CD14-positive monocyte (primary cell): ENCODE results near the gene MASP2. TPM values are rescaled to one million over a fixed set of nuclear protein-coding genes. Genes with fewer than 3 reads are reported as not detected.

Experiments
- DNase-seq, 3 donors: peaks; one replicate each; pipeline ENCODE4 v3.0.0-alpha.2; 2011 to 2022
- H2AFZ ChIP-seq: 2 replicates; pipeline ENCODE4 v1.6.0; 2012; ENCODE audit warnings: mild to moderate bottlenecking, low read depth, low read length, inconsistent platforms; ENCODE audit not compliant: insufficient read depth, poor library complexity, severe bottlenecking
- H3K27ac ChIP-seq, 2 donors: 1 replicate in 1 of 2; 2 replicates in 1 of 2; pipeline ENCODE4 v1.5.1; 2012 to 2013; ENCODE audit warnings: low read length in 2 of 2, control low read depth in 1 of 2, inconsistent platforms in 1 of 2, low read depth in 1 of 2, mild to moderate bottlenecking in 1 of 2
- H3K27me3 ChIP-seq, 2 donors: one replicate each; pipeline versions ENCODE4 v1.6.0 to v1.6.1; 2011 to 2013; ENCODE audit warnings: low read length in 2 of 2; ENCODE audit not compliant: control insufficient read depth in 2 of 2, insufficient read depth in 2 of 2
- H3K36me3 ChIP-seq, 2 donors: replicated peaks in 1 of 2; 1 replicate in 1 of 2; 2 replicates in 1 of 2; pipeline versions ENCODE4 v1.5.1 to v1.6.1; 2012 to 2013; ENCODE audit warnings: low read length in 2 of 2, control low read depth in 1 of 2, inconsistent platforms in 1 of 2, mild to moderate bottlenecking in 1 of 2; ENCODE audit not compliant: insufficient read depth in 2 of 2, control insufficient read depth in 1 of 2
- H3K4me1 ChIP-seq, 2 donors: 1 replicate in 1 of 2; 2 replicates in 1 of 2; pipeline versions ENCODE4 v1.5.1 to v1.6.1; 2012 to 2013; ENCODE audit warnings: low read length in 2 of 2, control low read depth in 1 of 2, inconsistent platforms in 1 of 2, mild to moderate bottlenecking in 1 of 2, moderate library complexity in 1 of 2; ENCODE audit not compliant: insufficient read depth in 2 of 2, control insufficient read depth in 1 of 2
- H3K4me2 ChIP-seq: replicated peaks from 2 replicates; pipeline ENCODE3; 2012; ENCODE audit warnings: low read length, moderate library complexity, mild to moderate bottlenecking; ENCODE audit not compliant: poor library complexity, severe bottlenecking; ENCODE audit errors: extremely low read depth
- H3K4me3 ChIP-seq, 3 experiments: fragments of 200-600 bp in 1 of 3; sonication (generic) in 1 of 3; replicated peaks in 1 of 3; 1 replicate in 2 of 3; 2 replicates in 1 of 3; pipeline ENCODE4 v1.5.1; 2011 to 2013; ENCODE audit warnings: low read length in 3 of 3, mild to moderate bottlenecking in 3 of 3, control low read depth in 2 of 3, low read depth in 2 of 3, inconsistent platforms in 1 of 3, moderate library complexity in 1 of 3
- H3K79me2 ChIP-seq: 2 replicates; pipeline ENCODE4 v1.6.0; 2012; ENCODE audit warnings: mild to moderate bottlenecking, control low read depth, inconsistent platforms, low read length, moderate library complexity; ENCODE audit not compliant: insufficient read depth
- H3K9ac ChIP-seq: 2 replicates; pipeline ENCODE4 v1.6.0; 2017; ENCODE audit warnings: low read length, mild to moderate bottlenecking; ENCODE audit not compliant: insufficient read depth, poor library complexity, severe bottlenecking
- H3K9me3 ChIP-seq, 2 donors: replicated peaks in 1 of 2; 1 replicate in 1 of 2; 2 replicates in 1 of 2; pipeline versions ENCODE4 v1.5.1 to v1.6.1; 2012 to 2013; ENCODE audit warnings: low read length in 2 of 2, control low read depth in 1 of 2; ENCODE audit not compliant: control insufficient read depth in 1 of 2, insufficient read depth in 1 of 2
- H4K20me1 ChIP-seq: 2 replicates; pipeline ENCODE4 v1.6.0; 2012; ENCODE audit warnings: mild to moderate bottlenecking, low read length, control low read depth, moderate library complexity; ENCODE audit not compliant: insufficient read depth
- H3K27ac Mint-ChIP-seq, 7 donors: one replicate each; pipeline ENCODE4 v1.8.0; 2020; ENCODE audit warnings: mild to moderate bottlenecking in 7 of 7, mixed read lengths in 7 of 7, moderate library complexity in 6 of 7, inconsistent platforms in 2 of 7
- H3K27me3 Mint-ChIP-seq, 3 donors: one replicate each; pipeline ENCODE4 v1.8.0; 2021 to 2022; ENCODE audit warnings: low read depth in 3 of 3, mild to moderate bottlenecking in 3 of 3, mixed read lengths in 3 of 3, moderate library complexity in 3 of 3, inconsistent platforms in 1 of 3
- H3K36me3 Mint-ChIP-seq, 2 donors: one replicate each; pipeline ENCODE4 v1.8.0; 2020; ENCODE audit warnings: mixed read lengths in 2 of 2, inconsistent platforms in 1 of 2, mild to moderate bottlenecking in 1 of 2
- H3K4me1 Mint-ChIP-seq: one replicate; pipeline ENCODE4 v1.8.0; 2020; ENCODE audit warnings: mild to moderate bottlenecking, mixed read lengths
- H3K4me3 Mint-ChIP-seq, 2 donors: one replicate each; pipeline ENCODE4 v1.8.0; 2020; ENCODE audit warnings: mild to moderate bottlenecking in 2 of 2, mixed read lengths in 2 of 2, moderate library complexity in 1 of 2
- H3K9me3 Mint-ChIP-seq, 7 donors: one replicate each; pipeline ENCODE4 v1.8.0; 2020 to 2022; ENCODE audit warnings: mixed read lengths in 7 of 7, mild to moderate bottlenecking in 6 of 7, moderate library complexity in 6 of 7, inconsistent platforms in 2 of 7
- CTCF ChIP-seq: fragments of 200-600 bp; IDR thresholded peaks from one replicate; pipeline ENCODE4 v1.8.0; 2022; ENCODE audit warnings: antibody characterized with exemption, mild to moderate bottlenecking
- WGBS: methylation state at CpG from one replicate; pipeline ENCODE4 v1.1.5; 2013; ENCODE audit warnings: missing lambda C conversion rate; ENCODE audit not compliant: insufficient coverage; 5-methylcytosine and 5-hydroxymethylcytosine counted together
- intact Hi-C, 2 donors: fragments of 100-400 bp; cut with micrococcal nuclease; formaldehyde crosslinking; loops; one replicate each; pipeline versions ENCODE4 v1.15.0 to v1.15.1; 2023
- polyA plus RNA-seq, 3 donors: library from polyadenylated mRNA; depleted of rRNA in 1 of 3; unstranded in 2 of 3; stranded (reverse) in 1 of 3; fragments of 300-500 nt in 2 of 3; fragments of >200 nt in 1 of 3; fragmentation: Illumina TruSeq in 2 of 3; gene quantifications; 1 replicate in 2 of 3; 2 replicates in 1 of 3; pipeline ENCODE4 v1.2.3, GENCODE V29; 2012 to 2021

MASP2 gene
- polyA plus RNA-seq, 3 donors, result not detected

GRCh38 chr1:11013160-11013531, 33.9 kb downstream of the MASP2 start:
- no peaks in the 10 kb centered on the region for H3K9me3 Mint-ChIP-seq
- Histone ChIP-seq H3K4me2 (peak overlapping the region; percentile 78), H3K4me1 (peaks cover 15 to 23% of the 10 kb centered on the region in 2 donors), H3K9ac (peak overlapping the region; percentile 99), H3K27ac (peak overlapping the region; percentile 86 to 98), H3K36me3 (peaks cover 37 to 45% of the 10 kb centered on the region in 2 donors), H3K4me3 (peak overlapping the region; percentile 52 to 97 (median 75)), H3K27me3 (no peaks in the 10 kb centered on the region), H2AFZ (peak overlapping the region; percentile 89), H3K9me3 (no peaks in the 10 kb centered on the region), H3K79me2 (peaks cover 51% of the 10 kb centered on the region), H4K20me1 (peaks cover 55% of the 10 kb centered on the region)
- H3K4me1 Mint-ChIP-seq, result peaks cover 17% of the 10 kb centered on the region
- H3K27me3 Mint-ChIP-seq, result peaks cover 0 to 2% (median 1%) of the 10 kb centered on the region in 3 donors
- H3K4me3 Mint-ChIP-seq, result peak overlapping the region; percentile 86 to 90
- peaks cover 29 to 44% of the 10 kb centered on the region in 2 donors for H3K36me3 Mint-ChIP-seq
- no peak for TF ChIP-seq CTCF
- DNase-seq, result peak in 1 of 3 donors; percentile 21
- intact Hi-C loops, result loop anchor here (5.0 to 10.0 kb wide), 2 partner anchors 252 to 259 kb away; partner anchors contain the start of genes MTOR (in 1 of the 2) and UBIAD1 (in 1 of the 2)
- peak overlapping the region; percentile 82 to 99 (median 87) for H3K27ac Mint-ChIP-seq
- WGBS, result 1% methylated on average over 10 of the region's 11 CpGs

- under 1% methylated on average over 80 of the region's 94 CpGs for WGBS
- H3K27me3 Mint-ChIP-seq, result peaks cover 0 to 3% (median 1%) of the 10 kb centered on the region in 3 donors
- H3K4me3 ChIP-seq, result peak within 1 kb of the TSS; percentile 52 to 97 (median 75)
- H3K36me3 ChIP-seq, result peaks cover 33 to 38% of the 10 kb centered on the region in 2 donors
- no peaks in the 10 kb centered on the region for H3K9me3 Mint-ChIP-seq
- no peaks in the 10 kb centered on the region for H3K9me3 ChIP-seq
- peak within 1 kb of the TSS; percentile 97 to 99 (median 99) for H3K27ac Mint-ChIP-seq
- H3K4me3 Mint-ChIP-seq, result peak within 1 kb of the TSS; percentile 86 to 90
- peak within 1 kb of the TSS; percentile 89 for H2AFZ ChIP-seq
- no peaks in the 10 kb centered on the region for H3K27me3 ChIP-seq
- H3K9ac ChIP-seq, result peak within 1 kb of the TSS; percentile 99
- peaks cover 15 to 23% of the 10 kb centered on the region in 2 donors for H3K4me1 ChIP-seq
- peak; percentile 87 to 90 (median 88) for DNase-seq
- H3K36me3 Mint-ChIP-seq, result peaks cover 27 to 38% of the 10 kb centered on the region in 2 donors
- intact Hi-C loops, result loop anchor here (5.0 to 10.0 kb wide), 2 partner anchors 252 to 260 kb away; partner anchors contain the start of genes MTOR (in 1 of the 2) and UBIAD1 (in 1 of the 2)
- no peak for TF ChIP-seq CTCF
- peaks cover 17% of the 10 kb centered on the region for H3K4me1 Mint-ChIP-seq
- peaks cover 49% of the 10 kb centered on the region for H4K20me1 ChIP-seq
- H3K4me2 ChIP-seq, result peak within 1 kb of the TSS; percentile 78
- H3K27ac ChIP-seq, result peak within 1 kb of the TSS; percentile 86 to 98
- peaks cover 47% of the 10 kb centered on the region for H3K79me2 ChIP-seq
Measured at GRCh38 chr1:11012260-11013159, 34.5 kb downstream of the MASP2 start, which contains the start of gene TARDBP. Gene TARDBP (plus strand): TSS chr1:11012654. CDS start chr1:11013728, 1,074 bp downstream.
